ENCODE results near the gene F10.

GRCh38 chr13:113147206-113147605, 24.6 kb downstream of the F10 start:
- TF ChIP-seq CTCF (IDR thresholded peaks at IDR 0.05) (no peak), POLR2A (IDR thresholded peaks at IDR 0.05) (no peak), POLR2AphosphoS5 (IDR thresholded peaks at IDR 0.05) (no peak)

Measured in prostate gland (tissue), 2 donors.